B cell (primary cell): ENCODE measurements around the gene MICAL3. TPM values are rescaled to one million over a fixed set of nuclear protein-coding genes. Genes with fewer than 3 reads are reported as not detected.

ENCODE experiments used
- ATAC-seq: fragments of 200-7000 bp; cut with Tn5 transposase; one replicate; pipeline ENCODE4 v1.10.0; 2021; ENCODE audit warnings: low read depth, mild to moderate bottlenecking, moderate number of reproducible peaks, moderate library complexity
- CTCF ChIA-PET: fragments of 350-600 bp; sonication (Branson Sonifier 250); formaldehyde crosslinking; loops from one replicate; lab custom pipeline; 2021; ENCODE audit warnings: antibody characterized with exemption, inconsistent platforms; lab: Charles Lee
- POLR2A ChIA-PET: fragments of 350-600 bp; sonication (Branson Sonifier 250); formaldehyde crosslinking; loops from one replicate; lab custom pipeline; 2021; ENCODE audit warnings: antibody characterized with exemption; lab: Charles Lee
- DNase-seq: peaks from one replicate; pipeline ENCODE4 v3.0.0; 2013
- H2AFZ ChIP-seq: 2 replicates; pipeline ENCODE4 v1.6.1; 2012; ENCODE audit warnings: mild to moderate bottlenecking, low read depth, low read length; ENCODE audit not compliant: insufficient read depth, poor library complexity, severe bottlenecking
- H3K27ac ChIP-seq, 2 donors: 1 replicate in 1 of 2; 2 replicates in 1 of 2; pipeline ENCODE4 v1.5.1; 2012 to 2013; ENCODE audit warnings: low read length in 2 of 2, mild to moderate bottlenecking in 2 of 2, moderate library complexity in 1 of 2
- H3K27me3 ChIP-seq, 4 experiments: fragments of 200-600 bp in 1 of 4; sonication (generic) in 1 of 4; replicated peaks in 1 of 4; 1 replicate in 2 of 4; 2 replicates in 2 of 4; pipeline versions ENCODE4 v1.6.1 to v1.7.0; 2013 to 2016; ENCODE audit warnings: low read length in 3 of 4, mild to moderate bottlenecking in 2 of 4, mixed read lengths in 1 of 4, moderate library complexity in 1 of 4; ENCODE audit not compliant: insufficient read depth in 4 of 4, control insufficient read depth in 3 of 4; ENCODE audit errors: control extremely low read depth in 1 of 4
- H3K36me3 ChIP-seq, 2 experiments: replicated peaks in 1 of 2; 1 replicate in 1 of 2; 2 replicates in 1 of 2; pipeline versions ENCODE4 v1.6.1 to v1.7.1; 2013; ENCODE audit warnings: low read length in 1 of 2; ENCODE audit not compliant: insufficient read depth in 2 of 2, control insufficient read depth in 1 of 2; ENCODE audit errors: control extremely low read depth in 1 of 2, extremely low read depth in 1 of 2
- H3K4me1 ChIP-seq, 2 donors: fragments of 200-600 bp in 1 of 2; sonication (generic) in 1 of 2; 1 replicate in 1 of 2; 2 replicates in 1 of 2; pipeline versions ENCODE4 v1.5.1 to v1.6.1; 2013 to 2017; ENCODE audit warnings: low read length in 2 of 2; ENCODE audit not compliant: control insufficient read depth in 2 of 2, insufficient read depth in 2 of 2
- H3K4me2 ChIP-seq: replicated peaks from 2 replicates; pipeline ENCODE3; 2012; ENCODE audit warnings: mild to moderate bottlenecking, low read depth, low read length; ENCODE audit not compliant: poor library complexity, severe bottlenecking
- H3K4me3 ChIP-seq, 5 experiments: fragments of 200-600 bp in 1 of 5; sonication (generic) in 1 of 5; 1 replicate in 3 of 5; 2 replicates in 2 of 5; pipeline versions ENCODE4 v1.5.1 to v1.7.0; 2011 to 2016; ENCODE audit warnings: low read length in 4 of 5, mild to moderate bottlenecking in 4 of 5, low read depth in 2 of 5, control low read depth in 1 of 5, moderate library complexity in 1 of 5; ENCODE audit not compliant: insufficient read depth in 1 of 5; ENCODE audit errors: control extremely low read depth in 1 of 5, extremely low read depth in 1 of 5
- H3K79me2 ChIP-seq: fragments of 200-600 bp; sonication (generic); one replicate; pipeline ENCODE4 v1.6.0; 2016; ENCODE audit warnings: low read length; ENCODE audit not compliant: control insufficient read depth, insufficient read depth
- H3K9ac ChIP-seq: fragments of 200-600 bp; sonication (generic); 2 replicates; pipeline ENCODE4 v1.6.1; 2017; ENCODE audit warnings: mild to moderate bottlenecking, low read length, moderate library complexity
- H3K9me3 ChIP-seq, 3 donors: one replicate each; pipeline versions ENCODE4 v1.6.1 to v1.7.1; 2013; ENCODE audit warnings: low read length in 2 of 3; ENCODE audit not compliant: control insufficient read depth in 2 of 3, insufficient read depth in 1 of 3; ENCODE audit errors: control extremely low read depth in 1 of 3
- H4K20me1 ChIP-seq: 2 replicates; pipeline ENCODE4 v1.6.0; 2012; ENCODE audit warnings: mild to moderate bottlenecking, low read length; ENCODE audit not compliant: insufficient read depth, control insufficient read depth, poor library complexity, severe bottlenecking
- H3K27ac Mint-ChIP-seq: one replicate; pipeline ENCODE4 v1.8.0; 2021; ENCODE audit warnings: mixed read lengths
- H3K27me3 Mint-ChIP-seq: one replicate; pipeline ENCODE4 v1.8.0; 2021; ENCODE audit warnings: mixed read lengths
- H3K4me1 Mint-ChIP-seq: one replicate; pipeline ENCODE4 v1.8.0; 2021; ENCODE audit warnings: mixed read lengths
- H3K4me3 Mint-ChIP-seq: one replicate; pipeline ENCODE4 v1.8.0; 2021; ENCODE audit warnings: mixed read lengths
- H3K9me3 Mint-ChIP-seq: one replicate; pipeline ENCODE4 v1.8.0; 2022; ENCODE audit warnings: mixed read lengths; ENCODE audit not compliant: insufficient read depth
- CTCF ChIP-seq: fragments of 200-600 bp; IDR thresholded peaks from one replicate; pipeline ENCODE4 v1.8.0; 2022; ENCODE audit warnings: antibody characterized with exemption, mild to moderate bottlenecking
- EZH2 ChIP-seq: IDR thresholded peaks from 2 replicates; pipeline ENCODE4 v1.6.1; 2012; ENCODE audit warnings: borderline replicate concordance, low read depth, mild to moderate bottlenecking, moderate library complexity, low read length; ENCODE audit not compliant: insufficient read depth, poor library complexity, severe bottlenecking
- WGBS: methylation state at CpG from one replicate; pipeline ENCODE4 v1.1.5; 2013; ENCODE audit warnings: missing lambda C conversion rate; ENCODE audit not compliant: insufficient coverage; 5-methylcytosine and 5-hydroxymethylcytosine counted together
- intact Hi-C: fragments of 100-400 bp; cut with micrococcal nuclease; formaldehyde crosslinking; loops from one replicate; pipeline ENCODE4 v1.10.0; 2022
- polyA plus RNA-seq: library from polyadenylated mRNA; depleted of rRNA; stranded (reverse); fragments of >200 nt; gene quantifications from 2 replicates; pipeline ENCODE4 v1.2.3, GENCODE V29; 2012
- total RNA-seq, 2 donors: library from RNA; stranded (reverse); fragments of 120-200 nt in 1 of 2; gene quantifications; 1 replicate in 1 of 2; 2 replicates in 1 of 2; pipeline versions ENCODE4 v1.2.3 to v1.2.4, GENCODE V29; 2013 to 2022

Gene MICAL3
- total and polyA plus RNA-seq, 2 donors (not counting 1 experiment from before 2014, with no cell fraction given), result 50.5 to 253 TPM

GRCh38 chr22:17924076-17924475, 100.3 kb downstream of the MICAL3 start:
- Histone ChIP-seq H3K4me2 (no peak overlapping the region), H3K27me3 (no peaks in the 10 kb centered on the region), H2AFZ (no peak overlapping the region), H3K4me1 (peaks cover 77 to 85% of the 10 kb centered on the region in 2 donors), H3K27ac (peak overlapping the region in 1 of 2 donors; percentile 47), H4K20me1 (peaks cover 100% of the 10 kb centered on the region), H3K79me2 (peaks cover 100% of the 10 kb centered on the region), H3K9ac (no peak overlapping the region), H3K4me3 (no peak overlapping the region), H3K36me3 (peaks cover 0 to 11% of the 10 kb centered on the region in 2 experiments), H3K9me3 (no peaks in the 10 kb centered on the region)
- no peak overlapping the region for H3K4me3 Mint-ChIP-seq
- no peak for ATAC-seq
- ChIA-PET CTCF (no interaction called here), POLR2A (interaction anchor here (0.6 kb wide), 1 partner anchor 83 kb away, joined by 6 read pairs; no protein-coding TSS in a partner anchor)
- no peak for TF ChIP-seq CTCF
- no peak for TF ChIP-seq EZH2
- peaks cover 32% of the 10 kb centered on the region for H3K4me1 Mint-ChIP-seq
- no peak for DNase-seq
- no peak overlapping the region for H3K27ac Mint-ChIP-seq
- no peaks in the 10 kb centered on the region for H3K9me3 Mint-ChIP-seq
- no peaks in the 10 kb centered on the region for H3K27me3 Mint-ChIP-seq
- WGBS, result 90% methylated on average over 2 of the region's 7 CpGs
- intact Hi-C loops, result no loop called here

GRCh38 chr22:17922925-17923903, 101.1 kb downstream of the MICAL3 start:
- Histone ChIP-seq H3K4me2 (peak overlapping the region; percentile 24), H4K20me1 (peaks cover 100% of the 10 kb centered on the region), H3K9me3 (no peaks in the 10 kb centered on the region), H3K27me3 (no peaks in the 10 kb centered on the region), H3K79me2 (peaks cover 100% of the 10 kb centered on the region), H2AFZ (no peak overlapping the region), H3K9ac (no peak overlapping the region), H3K27ac (peak overlapping the region in 1 of 2 donors; percentile 47), H3K4me3 (no peak overlapping the region), H3K36me3 (peaks cover 0 to 15% of the 10 kb centered on the region in 2 experiments), H3K4me1 (peaks cover 86 to 94% of the 10 kb centered on the region in 2 donors)
- ATAC-seq, result no peak
- TF ChIP-seq CTCF (no peak), EZH2 (no peak)
- intact Hi-C loops, result no loop called here
- WGBS, result 73% methylated on average over 1 of the region's 2 CpGs
- Mint-ChIP-seq H3K9me3 (no peaks in the 10 kb centered on the region), H3K27ac (peak overlapping the region; percentile 59), H3K27me3 (no peaks in the 10 kb centered on the region), H3K4me1 (peaks cover 27% of the 10 kb centered on the region), H3K4me3 (no peak overlapping the region)
- CTCF ChIA-PET, result interaction anchor here (0.6 to 1.5 kb wide), 2 partner anchors 34 to 93 kb away, joined by 3 to 6 read pairs; no protein-coding TSS in a partner anchor
- DNase-seq, result no peak
- POLR2A ChIA-PET, result no interaction called here
